Fibroblast of pulmonary artery (primary cell): ENCODE results near the gene FBXO34.

ENCODE experiments used
- DNase-seq: peaks from one replicate; pipeline ENCODE4 v3.0.0-alpha.2; 2010; ENCODE audit warnings: low read depth
- H3K4me3 ChIP-seq: replicated peaks from 2 replicates; pipeline ENCODE4 v1.5.1; 2011; ENCODE audit warnings: low read depth, mild to moderate bottlenecking, control low read depth, low read length, moderate library complexity
- TF ChIP-seq, protein P1 (sequence below): IDR thresholded peaks from 2 replicates; pipeline ENCODE4 v1.5.1; 2011; ENCODE audit warnings: mild to moderate bottlenecking, control low read depth, low read length, inconsistent platforms; ENCODE audit errors: missing control alignments

FBXO34 gene

DNA sequence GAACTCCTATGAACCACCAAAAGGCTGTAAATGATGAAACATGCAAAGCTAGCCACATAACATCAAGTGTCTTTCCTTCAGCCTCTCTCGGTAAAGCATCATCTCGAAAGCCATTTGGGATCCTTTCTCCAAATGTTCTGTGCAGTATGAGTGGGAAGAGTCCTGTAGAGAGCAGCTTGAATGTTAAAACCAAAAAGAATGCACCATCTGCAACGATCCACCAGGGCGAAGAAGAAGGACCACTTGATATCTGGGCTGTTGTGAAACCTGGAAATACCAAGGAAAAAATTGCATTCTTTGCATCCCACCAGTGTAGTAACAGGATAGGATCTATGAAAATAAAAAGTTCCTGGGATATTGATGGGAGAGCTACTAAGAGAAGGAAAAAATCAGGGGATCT is 79.2 kb downstream of the FBXO34 start:
- DNase-seq: peak; percentile 11
- TF ChIP-seq, protein P1, sequence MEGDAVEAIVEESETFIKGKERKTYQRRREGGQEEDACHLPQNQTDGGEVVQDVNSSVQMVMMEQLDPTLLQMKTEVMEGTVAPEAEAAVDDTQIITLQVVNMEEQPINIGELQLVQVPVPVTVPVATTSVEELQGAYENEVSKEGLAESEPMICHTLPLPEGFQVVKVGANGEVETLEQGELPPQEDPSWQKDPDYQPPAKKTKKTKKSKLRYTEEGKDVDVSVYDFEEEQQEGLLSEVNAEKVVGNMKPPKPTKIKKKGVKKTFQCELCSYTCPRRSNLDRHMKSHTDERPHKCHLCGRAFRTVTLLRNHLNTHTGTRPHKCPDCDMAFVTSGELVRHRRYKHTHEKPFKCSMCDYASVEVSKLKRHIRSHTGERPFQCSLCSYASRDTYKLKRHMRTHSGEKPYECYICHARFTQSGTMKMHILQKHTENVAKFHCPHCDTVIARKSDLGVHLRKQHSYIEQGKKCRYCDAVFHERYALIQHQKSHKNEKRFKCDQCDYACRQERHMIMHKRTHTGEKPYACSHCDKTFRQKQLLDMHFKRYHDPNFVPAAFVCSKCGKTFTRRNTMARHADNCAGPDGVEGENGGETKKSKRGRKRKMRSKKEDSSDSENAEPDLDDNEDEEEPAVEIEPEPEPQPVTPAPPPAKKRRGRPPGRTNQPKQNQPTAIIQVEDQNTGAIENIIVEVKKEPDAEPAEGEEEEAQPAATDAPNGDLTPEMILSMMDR: no peak
- H3K4me3 ChIP-seq: no peak overlapping the region

- TF ChIP-seq, protein P1: no peak
- no peak for DNase-seq
- H3K4me3 ChIP-seq: no peak overlapping the region
Observed at GRCh38 chr14:55351111-55351510, 79.9 kb downstream of the FBXO34 start.

DNA sequence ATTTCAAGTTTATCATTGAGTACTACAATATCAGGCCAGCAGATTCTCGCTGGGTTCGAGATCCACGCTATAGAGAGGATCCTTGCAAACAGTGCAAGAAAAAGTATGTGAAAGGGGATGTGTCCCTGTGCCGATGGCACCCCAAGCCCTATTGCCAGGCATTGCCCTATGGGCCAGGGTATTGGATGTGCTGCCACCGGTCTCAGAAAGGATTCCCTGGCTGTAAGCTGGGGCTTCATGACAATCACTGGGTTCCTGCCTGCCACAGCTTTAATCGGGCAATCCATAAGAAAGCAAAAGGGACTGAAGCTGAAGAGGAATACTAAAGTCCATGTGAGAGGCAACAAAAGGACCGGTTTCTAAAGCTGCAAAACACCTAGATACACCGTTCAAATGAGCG is 81.0 kb downstream of the FBXO34 start:
- no peak for DNase-seq
- H3K4me3 ChIP-seq: no peak overlapping the region
- TF ChIP-seq, protein P1: no peak

DNA sequence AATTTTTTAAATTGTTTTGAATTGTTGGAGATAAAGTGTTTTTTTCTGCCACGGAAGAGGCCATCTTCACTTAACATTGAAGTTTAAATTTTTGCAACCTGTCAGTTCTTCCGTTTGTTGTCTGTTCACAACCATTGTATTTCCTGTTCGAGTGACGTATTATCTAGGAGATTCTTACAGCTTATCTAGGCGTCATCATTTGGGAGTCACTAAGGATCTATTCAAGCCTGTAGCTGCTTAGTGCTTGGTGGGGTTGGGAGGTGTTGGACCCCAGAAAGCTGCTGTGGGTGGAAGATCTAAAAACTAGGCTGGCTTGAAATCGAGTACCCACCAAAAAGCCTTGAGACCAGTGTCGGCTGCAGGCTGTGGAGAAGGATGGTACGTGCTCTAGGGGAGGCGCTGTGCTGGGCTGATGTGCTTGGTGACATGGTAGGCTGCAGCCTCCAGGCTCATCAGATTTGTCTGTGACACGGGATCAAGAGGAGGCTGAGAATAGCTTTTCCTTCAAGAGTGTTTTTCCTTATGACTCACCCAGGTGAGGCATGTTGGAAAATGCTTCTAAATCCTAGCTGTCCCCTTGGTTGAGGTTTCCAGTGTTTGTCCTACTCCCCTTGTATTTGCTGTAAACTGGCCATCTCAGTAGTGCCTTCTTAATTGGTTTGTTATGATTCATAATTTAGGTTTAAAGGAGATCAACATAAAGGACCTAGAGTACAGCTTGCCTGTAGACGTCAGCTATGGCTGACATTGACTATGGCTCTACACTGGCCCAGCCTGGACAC is 82.7 kb downstream of the FBXO34 start:
- TF ChIP-seq, protein P1: no peak
- no peak for DNase-seq
- no peak overlapping the region for H3K4me3 ChIP-seq

- TF ChIP-seq, protein P1: peak; percentile 78
- peak; percentile 68 for DNase-seq
- H3K4me3 ChIP-seq: no peak overlapping the region
Observed at GRCh38 chr14:55354500-55354899, 83.3 kb downstream of the FBXO34 start.

GRCh38 chr14:55355922-55356321 is 84.7 kb downstream of the FBXO34 start:
- H3K4me3 ChIP-seq: no peak overlapping the region
- TF ChIP-seq, protein P1: no peak
- DNase-seq: no peak

- H3K4me3 ChIP-seq: no peak overlapping the region
- no peak for DNase-seq
- TF ChIP-seq, protein P1: no peak
Observed at GRCh38 chr14:55356913-55357312, 85.7 kb downstream of the FBXO34 start.
